ENCODE results near the gene ERCC6L. TPM values are rescaled to one million over a fixed set of nuclear protein-coding genes. Genes with fewer than 3 reads are reported as not detected.

Gene ERCC6L
- polyA plus RNA-seq, 3 donors, result 0.04 to 0.24 (median 0.05) TPM

DNA sequence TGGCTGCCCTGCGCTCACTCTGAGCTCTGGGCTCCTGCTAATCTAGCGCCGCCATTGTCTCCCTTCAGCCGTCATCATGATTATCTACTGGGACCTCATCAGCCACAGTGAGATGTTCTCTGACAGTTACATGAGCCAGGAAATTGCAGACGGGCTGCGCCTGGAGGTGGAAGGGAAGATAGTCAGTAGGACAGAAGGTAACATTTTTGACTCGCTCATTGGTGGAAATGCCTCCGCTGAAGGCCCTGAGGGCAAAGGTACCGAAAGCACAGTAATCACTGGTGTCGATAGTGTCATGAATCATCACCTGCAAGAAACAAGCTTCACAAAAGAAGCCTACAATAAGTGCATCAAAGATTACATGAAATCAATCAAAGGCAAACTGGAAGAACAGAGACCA is 79.1 kb downstream of the ERCC6L start:
- no CpG with 5 or more reads among the region's 10 CpGs for WGBS (ENCODE audit: insufficient coverage)
- Mint-ChIP-seq H3K4me1 (no peaks in the 10 kb centered on the region), H3K4me3 (no peak overlapping the region), H3K27me3 (ENCODE audit: low read depth in 3 of 3) (peaks cover 1 to 13% (median 2%) of the 10 kb centered on the region in 3 donors), H3K36me3 (no peaks in the 10 kb centered on the region), H3K9me3 (peaks cover 0 to 16% (median 6%) of the 10 kb centered on the region in 7 donors), H3K27ac (no peak overlapping the region)
- no peak for DNase-seq
- H3K27ac ChIP-seq (ENCODE audit: low read depth in 1 of 2, low read length in 2 of 2), result no peak overlapping the region
- TF ChIP-seq, protein P1, sequence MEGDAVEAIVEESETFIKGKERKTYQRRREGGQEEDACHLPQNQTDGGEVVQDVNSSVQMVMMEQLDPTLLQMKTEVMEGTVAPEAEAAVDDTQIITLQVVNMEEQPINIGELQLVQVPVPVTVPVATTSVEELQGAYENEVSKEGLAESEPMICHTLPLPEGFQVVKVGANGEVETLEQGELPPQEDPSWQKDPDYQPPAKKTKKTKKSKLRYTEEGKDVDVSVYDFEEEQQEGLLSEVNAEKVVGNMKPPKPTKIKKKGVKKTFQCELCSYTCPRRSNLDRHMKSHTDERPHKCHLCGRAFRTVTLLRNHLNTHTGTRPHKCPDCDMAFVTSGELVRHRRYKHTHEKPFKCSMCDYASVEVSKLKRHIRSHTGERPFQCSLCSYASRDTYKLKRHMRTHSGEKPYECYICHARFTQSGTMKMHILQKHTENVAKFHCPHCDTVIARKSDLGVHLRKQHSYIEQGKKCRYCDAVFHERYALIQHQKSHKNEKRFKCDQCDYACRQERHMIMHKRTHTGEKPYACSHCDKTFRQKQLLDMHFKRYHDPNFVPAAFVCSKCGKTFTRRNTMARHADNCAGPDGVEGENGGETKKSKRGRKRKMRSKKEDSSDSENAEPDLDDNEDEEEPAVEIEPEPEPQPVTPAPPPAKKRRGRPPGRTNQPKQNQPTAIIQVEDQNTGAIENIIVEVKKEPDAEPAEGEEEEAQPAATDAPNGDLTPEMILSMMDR (IDR thresholded peaks at IDR 0.05), result no peak
- no peak overlapping the region for H2AFZ ChIP-seq (ENCODE audit: insufficient read depth, low read depth, low read length, poor library complexity, severe bottlenecking)
- H3K27me3 ChIP-seq (ENCODE audit: control insufficient read depth in 2 of 2, insufficient read depth in 2 of 2, low read length in 2 of 2), result no peaks in the 10 kb centered on the region
- H4K20me1 ChIP-seq (ENCODE audit: insufficient read depth, low read length), result no peaks in the 10 kb centered on the region
- intact Hi-C loops (cut with micrococcal nuclease), result no loop called here
- no peak overlapping the region for H3K4me3 ChIP-seq (replicated peaks in 1 of 3; ENCODE audit: low read depth in 2 of 3, low read length in 3 of 3)
- peaks cover 3 to 5% of the 10 kb centered on the region in 2 donors for H3K9me3 ChIP-seq (replicated peaks in 1 of 2; ENCODE audit: control insufficient read depth in 1 of 2, insufficient read depth in 1 of 2, low read length in 2 of 2)
- H3K4me1 ChIP-seq (ENCODE audit: control insufficient read depth in 1 of 2, insufficient read depth in 2 of 2, low read length in 2 of 2), result no peaks in the 10 kb centered on the region
- H3K9ac ChIP-seq (ENCODE audit: insufficient read depth, low read length, poor library complexity, severe bottlenecking), result no peak overlapping the region
- no peak overlapping the region for H3K4me2 ChIP-seq (replicated peaks; ENCODE audit: extremely low read depth, low read length, poor library complexity, severe bottlenecking)
- H3K79me2 ChIP-seq (ENCODE audit: insufficient read depth, low read length), result no peaks in the 10 kb centered on the region
- H3K36me3 ChIP-seq (replicated peaks in 1 of 2; ENCODE audit: control insufficient read depth in 1 of 2, insufficient read depth in 2 of 2, low read length in 2 of 2), result no peaks in the 10 kb centered on the region

DNA sequence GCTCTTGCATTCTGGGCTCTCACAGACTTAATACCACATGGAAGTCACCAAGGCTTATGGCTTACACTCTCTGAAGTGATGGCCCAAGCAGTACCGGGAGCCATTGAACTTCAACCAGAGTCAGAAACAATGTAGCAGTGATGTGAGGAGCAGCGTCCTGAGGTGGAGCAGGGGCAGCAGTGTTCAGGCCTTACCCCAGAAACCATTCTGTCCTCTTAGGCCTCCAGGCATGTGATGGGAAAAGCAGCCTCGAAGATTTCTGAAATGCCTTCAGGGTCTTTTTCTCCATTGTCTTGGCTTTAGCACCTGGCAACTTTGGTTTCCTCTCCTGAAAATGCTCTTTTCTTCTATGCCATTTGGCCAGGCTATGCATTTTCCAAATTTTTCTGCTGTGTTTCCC is 80.1 kb downstream of the ERCC6L start:
- no peak overlapping the region for H3K27ac Mint-ChIP-seq
- peaks cover 0 to 16% (median 6%) of the 10 kb centered on the region in 7 donors for H3K9me3 Mint-ChIP-seq
- no peaks in the 10 kb centered on the region for H3K36me3 ChIP-seq (replicated peaks in 1 of 2; ENCODE audit: control insufficient read depth in 1 of 2, insufficient read depth in 2 of 2, low read length in 2 of 2)
- no peaks in the 10 kb centered on the region for H3K27me3 ChIP-seq (ENCODE audit: control insufficient read depth in 2 of 2, insufficient read depth in 2 of 2, low read length in 2 of 2)
- H3K4me2 ChIP-seq (replicated peaks; ENCODE audit: extremely low read depth, low read length, poor library complexity, severe bottlenecking), result no peak overlapping the region
- no peak overlapping the region for H3K27ac ChIP-seq (ENCODE audit: low read depth in 1 of 2, low read length in 2 of 2)
- DNase-seq, result no peak
- no peak overlapping the region for H3K9ac ChIP-seq (ENCODE audit: insufficient read depth, low read length, poor library complexity, severe bottlenecking)
- 100% methylated on average over 2 of the region's 3 CpGs for WGBS (ENCODE audit: insufficient coverage)
- H2AFZ ChIP-seq (ENCODE audit: insufficient read depth, low read depth, low read length, poor library complexity, severe bottlenecking), result no peak overlapping the region
- no peaks in the 10 kb centered on the region for H3K36me3 Mint-ChIP-seq
- no peaks in the 10 kb centered on the region for H3K79me2 ChIP-seq (ENCODE audit: insufficient read depth, low read length)
- no peaks in the 10 kb centered on the region for H3K4me1 ChIP-seq (ENCODE audit: control insufficient read depth in 1 of 2, insufficient read depth in 2 of 2, low read length in 2 of 2)
- peaks cover 0 to 6% (median 2%) of the 10 kb centered on the region in 3 donors for H3K27me3 Mint-ChIP-seq (ENCODE audit: low read depth in 3 of 3)
- intact Hi-C loops (cut with micrococcal nuclease), result no loop called here
- H3K4me1 Mint-ChIP-seq, result no peaks in the 10 kb centered on the region
- H4K20me1 ChIP-seq (ENCODE audit: insufficient read depth, low read length), result no peaks in the 10 kb centered on the region
- TF ChIP-seq, protein P1 (IDR thresholded peaks at IDR 0.05), result no peak
- H3K9me3 ChIP-seq (replicated peaks in 1 of 2; ENCODE audit: control insufficient read depth in 1 of 2, insufficient read depth in 1 of 2, low read length in 2 of 2), result peaks cover 3 to 5% of the 10 kb centered on the region in 2 donors
- no peak overlapping the region for H3K4me3 Mint-ChIP-seq
- H3K4me3 ChIP-seq (replicated peaks in 1 of 3; ENCODE audit: low read depth in 2 of 3, low read length in 3 of 3), result no peak overlapping the region

Small RNAs within 50 kb of the gene (small RNA-seq; reads per million reads assigned to genes)
- not detected for gene RF00019 (ENCODE audit: insufficient read length, low read depth)

Other genes with a start within 250 kb of the ERCC6L start
- gene RTL5, start 107.1 kb downstream of the ERCC6L start, polyA plus RNA-seq, result 1 to 10 TPM in 1 of 3 donors, under 1 TPM in 2; 0.24 to 4.9 (median 0.59) TPM
- gene PIN4, start 57.3 kb downstream of the ERCC6L start, polyA plus RNA-seq, result 10 to 100 TPM in 2 of 3 donors, 1 to 10 TPM in 1; 2.9 to 20.8 (median 16.7) TPM
- gene RPS4X, start 38.2 kb upstream of the ERCC6L start, polyA plus RNA-seq, result 1,000 to 10,000 TPM in 1 of 3 donors, 100 to 1,000 TPM in 2; 275 to 1,318 (median 281) TPM
- gene CITED1, start 66.9 kb upstream of the ERCC6L start, polyA plus RNA-seq, result under 1 TPM in 1 of 3 donors, not detected in 2; 0.36 TPM

All from CD14-positive monocyte (primary cell).